Vagina (tissue), 2 donors: ENCODE measurements around the gene ZNF557. TPM values are rescaled to one million over a fixed set of nuclear protein-coding genes. Genes with fewer than 3 reads are reported as not detected.

ENCODE experiments used
- DNase-seq, 2 donors: peaks; one replicate each; pipeline ENCODE4 v3.0.0-alpha.2; 2017; ENCODE audit errors: extremely low spot score in 2 of 2
- H3K27ac ChIP-seq: fragments of 200-600 bp; sonication (generic); one replicate; pipeline ENCODE4 v1.5.1; 2019
- H3K27me3 ChIP-seq: fragments of 200-600 bp; sonication (generic); one replicate; pipeline ENCODE4 v1.5.1; 2019
- H3K36me3 ChIP-seq, 2 donors: fragments of 200-600 bp; sonication (generic); one replicate each; pipeline ENCODE4 v1.5.1; 2017 to 2019
- H3K4me1 ChIP-seq: fragments of 200-600 bp; sonication (generic); one replicate; pipeline ENCODE4 v1.5.1; 2019
- H3K4me3 ChIP-seq, 2 donors: fragments of 200-600 bp; sonication (generic); 1 replicate in 1 of 2; 2 replicates in 1 of 2; pipeline ENCODE4 v1.5.1; 2016 to 2019
- H3K9me3 ChIP-seq: fragments of 200-600 bp; sonication (generic); one replicate; pipeline ENCODE4 v1.5.1; 2019
- POLR2A ChIP-seq, 2 donors: fragments of 450-650 bp; IDR thresholded peaks; one replicate each; pipeline ENCODE4 v1.6.1; 2017; ENCODE audit warnings: antibody characterized with exemption in 2 of 2, mild to moderate bottlenecking in 2 of 2, moderate library complexity in 2 of 2
- POLR2AphosphoS5 ChIP-seq, 2 donors: sonication (generic); formaldehyde crosslinking; IDR thresholded peaks; one replicate each; pipeline ENCODE4 v1.9.0; 2017; ENCODE audit warnings: antibody characterized with exemption in 2 of 2, mild to moderate bottlenecking in 2 of 2, low read depth in 1 of 2; ENCODE audit not compliant: insufficient read depth in 1 of 2
- intact Hi-C: fragments of 100-400 bp; cut with DNase I; formaldehyde crosslinking; loops from one replicate; pipeline ENCODE4 v1.15.1; 2023
- total RNA-seq: library from RNA; depleted of rRNA; stranded (reverse); fragments of >200 nt; gene quantifications from one replicate; pipeline ENCODE4 v1.2.3, GENCODE V29; 2016
- TF ChIP-seq, protein P1 (sequence below), 3 experiments: fragments of 450-650 bp in 2 of 3; fragments of 200-600 bp in 1 of 3; sonication (generic) in 1 of 3; IDR thresholded peaks; one replicate each; pipeline ENCODE4 v1.5.1; 2017 to 2019; ENCODE audit warnings: antibody characterized with exemption in 3 of 3, mild to moderate bottlenecking in 2 of 3, moderate library complexity in 2 of 3

The ZNF557 gene
- total RNA-seq, 1 donor from 2014 or later: 10.1 TPM

DNA sequence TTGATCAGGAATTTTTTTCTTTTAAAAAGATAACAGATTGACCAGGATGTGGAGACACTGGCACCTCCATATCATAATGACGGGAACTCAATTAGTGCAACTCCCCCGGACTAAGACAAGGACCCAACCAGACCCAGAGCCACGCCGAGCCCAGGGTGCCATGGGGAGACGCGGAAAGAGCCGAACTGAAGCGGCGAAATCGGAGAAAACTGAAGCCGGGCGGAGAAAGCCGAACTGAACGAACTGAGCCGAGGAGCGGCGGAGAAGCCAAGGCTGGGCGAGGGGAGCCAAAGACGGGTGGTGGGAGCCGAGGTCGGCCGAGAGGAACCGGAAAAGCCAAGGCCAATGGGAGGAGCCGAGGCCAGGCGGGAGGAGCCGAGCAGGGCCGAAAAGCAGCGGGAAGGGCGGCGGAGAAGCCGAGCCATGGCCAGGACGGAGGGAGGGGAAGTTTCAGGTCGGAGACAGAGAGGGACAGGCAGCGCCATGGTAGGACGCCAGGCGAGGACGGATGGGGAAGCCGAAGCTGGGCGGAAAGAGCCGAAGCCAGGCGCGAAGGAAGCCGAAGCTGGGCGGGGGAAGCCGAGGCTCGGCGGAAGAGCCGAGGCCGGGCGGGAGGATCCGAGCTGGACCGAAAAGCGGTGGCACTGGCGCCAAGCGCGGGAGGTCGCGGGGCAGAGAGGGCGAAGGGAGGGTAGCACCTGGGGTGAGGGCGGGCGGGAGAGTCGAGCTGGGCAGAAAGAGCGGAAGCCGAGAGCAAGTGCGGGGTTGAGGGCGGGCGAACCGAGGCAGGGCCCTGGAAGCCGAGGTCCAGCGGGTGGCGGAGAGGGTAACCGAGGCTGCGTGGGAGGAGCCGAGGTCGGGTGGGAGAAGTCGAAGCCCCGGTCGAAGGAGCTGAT, 29.4 kb downstream of the ZNF557 start:
- H3K4me3 ChIP-seq: peak overlapping the region; percentile 64 to 68
- H3K4me1 ChIP-seq: no peaks in the 10 kb centered on the region
- no peaks in the 10 kb centered on the region for H3K36me3 ChIP-seq
- TF ChIP-seq, protein P1, sequence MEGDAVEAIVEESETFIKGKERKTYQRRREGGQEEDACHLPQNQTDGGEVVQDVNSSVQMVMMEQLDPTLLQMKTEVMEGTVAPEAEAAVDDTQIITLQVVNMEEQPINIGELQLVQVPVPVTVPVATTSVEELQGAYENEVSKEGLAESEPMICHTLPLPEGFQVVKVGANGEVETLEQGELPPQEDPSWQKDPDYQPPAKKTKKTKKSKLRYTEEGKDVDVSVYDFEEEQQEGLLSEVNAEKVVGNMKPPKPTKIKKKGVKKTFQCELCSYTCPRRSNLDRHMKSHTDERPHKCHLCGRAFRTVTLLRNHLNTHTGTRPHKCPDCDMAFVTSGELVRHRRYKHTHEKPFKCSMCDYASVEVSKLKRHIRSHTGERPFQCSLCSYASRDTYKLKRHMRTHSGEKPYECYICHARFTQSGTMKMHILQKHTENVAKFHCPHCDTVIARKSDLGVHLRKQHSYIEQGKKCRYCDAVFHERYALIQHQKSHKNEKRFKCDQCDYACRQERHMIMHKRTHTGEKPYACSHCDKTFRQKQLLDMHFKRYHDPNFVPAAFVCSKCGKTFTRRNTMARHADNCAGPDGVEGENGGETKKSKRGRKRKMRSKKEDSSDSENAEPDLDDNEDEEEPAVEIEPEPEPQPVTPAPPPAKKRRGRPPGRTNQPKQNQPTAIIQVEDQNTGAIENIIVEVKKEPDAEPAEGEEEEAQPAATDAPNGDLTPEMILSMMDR (IDR thresholded peaks at IDR 0.05): no peak
- TF ChIP-seq POLR2AphosphoS5 (IDR thresholded peaks at IDR 0.05; ENCODE audit: insufficient read depth in 1 of 2, low read depth in 1 of 2) (peak; percentile 74 to 75), POLR2A (IDR thresholded peaks at IDR 0.05) (no peak)
- no peaks in the 10 kb centered on the region for H3K27me3 ChIP-seq
- no peaks in the 10 kb centered on the region for H3K9me3 ChIP-seq
- H3K27ac ChIP-seq: peak overlapping the region; percentile 96
- intact Hi-C loops: loop anchor here (10.0 kb wide), 1 partner anchor 586 kb away; the partner anchor contains the start of gene TRAPPC5
- DNase-seq: peak in 1 of 2 donors; percentile 91

DNA sequence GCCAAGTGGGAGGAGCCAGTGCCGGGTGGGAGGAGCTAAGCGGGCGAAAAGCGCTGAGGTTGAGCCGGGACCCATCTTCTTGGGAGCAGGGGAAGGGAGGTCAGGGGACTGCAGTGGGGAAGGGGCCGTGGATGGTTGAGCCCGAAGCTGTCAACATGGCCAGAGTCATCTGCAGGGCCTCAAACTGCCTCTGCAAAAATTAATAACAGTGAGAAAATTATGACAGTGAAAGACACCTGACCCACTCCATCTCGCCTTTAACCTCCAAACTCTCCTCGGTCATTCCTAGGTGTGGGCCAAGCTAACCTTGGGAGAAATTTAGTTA, 30.1 kb downstream of the ZNF557 start:
- TF ChIP-seq POLR2AphosphoS5 (IDR thresholded peaks at IDR 0.05; ENCODE audit: insufficient read depth in 1 of 2, low read depth in 1 of 2): no peak
- H3K36me3 ChIP-seq: no peaks in the 10 kb centered on the region
- DNase-seq: no peak
- intact Hi-C loops: loop anchor here (10.0 kb wide), 1 partner anchor 585 kb away; the partner anchor contains the start of gene TRAPPC5
- peak overlapping the region; percentile 64 to 68 for H3K4me3 ChIP-seq
- no peaks in the 10 kb centered on the region for H3K9me3 ChIP-seq
- H3K27me3 ChIP-seq: no peaks in the 10 kb centered on the region
- no peaks in the 10 kb centered on the region for H3K4me1 ChIP-seq
- peak overlapping the region; percentile 96 for H3K27ac ChIP-seq

DNA sequence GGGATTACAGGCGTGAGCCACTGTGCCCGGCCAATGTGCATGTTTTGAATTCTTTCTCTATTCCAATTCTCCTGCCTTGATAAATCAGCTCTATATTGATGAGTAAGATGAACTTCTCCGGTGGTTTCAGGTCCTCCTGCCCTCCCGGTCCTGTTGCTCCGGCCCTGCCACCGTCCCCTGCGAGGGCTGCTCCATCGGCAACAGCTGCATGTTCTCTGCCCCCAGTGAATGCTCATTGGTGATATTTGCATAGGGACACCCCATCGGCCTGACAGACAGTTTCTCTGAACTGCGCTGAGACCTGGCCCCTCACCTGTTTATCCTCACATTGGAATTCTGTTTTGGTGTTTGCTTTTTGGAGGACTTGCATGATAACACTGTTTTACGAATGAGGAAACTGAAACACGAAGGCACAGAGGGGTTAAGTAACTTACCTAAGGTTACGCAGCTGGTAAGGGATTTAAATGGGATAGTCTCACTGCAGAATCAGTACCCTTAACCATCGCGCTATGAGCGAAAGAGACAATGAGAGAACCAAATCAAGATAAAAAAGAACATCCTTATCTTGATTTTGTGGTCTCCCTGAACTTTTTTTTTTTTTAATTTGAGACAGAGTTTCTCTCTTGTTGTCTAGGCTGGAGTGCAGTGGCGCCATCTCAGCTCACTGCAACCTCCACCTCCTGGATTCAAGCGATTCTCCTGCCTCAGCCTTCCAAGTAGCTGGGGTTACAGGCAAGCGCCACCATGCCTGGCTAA, 32.2 kb downstream of the ZNF557 start:
- intact Hi-C loops: loop anchor here (5.0 kb wide), 1 partner anchor 241 kb away; no protein-coding TSS in a partner anchor
- no peak for DNase-seq

DNA sequence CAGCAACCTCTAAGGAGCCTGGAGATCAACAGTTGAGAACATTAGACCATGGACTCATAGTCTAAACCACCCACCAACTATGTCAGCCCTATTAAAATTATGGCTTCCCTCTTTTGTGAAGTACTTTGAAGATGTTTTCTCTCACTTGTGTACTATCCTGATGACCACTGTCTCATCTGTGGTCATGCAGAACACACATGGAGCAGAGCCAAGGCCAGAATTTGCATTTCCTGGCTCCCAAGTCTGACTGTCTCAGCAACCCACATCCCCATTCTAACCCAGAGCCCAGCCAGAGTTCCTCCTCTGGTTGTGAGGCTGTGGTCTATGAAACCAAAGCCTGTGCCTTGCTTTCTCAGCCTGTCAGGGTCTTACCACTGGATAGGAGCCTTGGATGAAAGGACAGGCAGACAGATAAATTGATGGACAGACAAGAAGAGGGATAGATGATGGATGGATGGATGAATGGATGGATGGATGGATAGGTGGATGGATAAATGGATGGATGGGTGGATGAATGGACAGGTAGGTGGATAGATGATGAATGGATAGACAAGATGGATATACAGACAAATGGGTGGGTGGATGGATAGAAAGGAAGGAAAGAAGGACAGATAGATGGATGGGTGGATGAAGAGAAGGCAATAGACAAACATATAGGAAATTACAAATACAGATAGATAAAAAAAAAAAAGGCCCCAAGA, 35.4 kb downstream of the ZNF557 start:
- Histone ChIP-seq H3K36me3 (no peaks in the 10 kb centered on the region), H3K9me3 (no peaks in the 10 kb centered on the region), H3K4me1 (no peaks in the 10 kb centered on the region), H3K4me3 (no peak overlapping the region), H3K27ac (no peak overlapping the region), H3K27me3 (no peaks in the 10 kb centered on the region)
- intact Hi-C loops: loop anchor here (5.0 kb wide), 1 partner anchor 237 kb away; no protein-coding TSS in a partner anchor
- TF ChIP-seq, protein P1 (IDR thresholded peaks at IDR 0.05): no peak
- TF ChIP-seq POLR2A (IDR thresholded peaks at IDR 0.05): no peak
- no peak for TF ChIP-seq POLR2AphosphoS5 (IDR thresholded peaks at IDR 0.05; ENCODE audit: insufficient read depth in 1 of 2, low read depth in 1 of 2)
- no peak for DNase-seq

More for the DNA sequence above, 32.2 kb downstream of the ZNF557 start:
- TF ChIP-seq POLR2AphosphoS5 (IDR thresholded peaks at IDR 0.05; ENCODE audit: insufficient read depth in 1 of 2, low read depth in 1 of 2): no peak
- TF ChIP-seq, protein P1 (IDR thresholded peaks at IDR 0.05): no peak
- no peak for TF ChIP-seq POLR2A (IDR thresholded peaks at IDR 0.05)
- no peaks in the 10 kb centered on the region for H3K27me3 ChIP-seq
- H3K4me1 ChIP-seq: no peaks in the 10 kb centered on the region
- no peak overlapping the region for H3K4me3 ChIP-seq
- H3K9me3 ChIP-seq: no peaks in the 10 kb centered on the region
- H3K36me3 ChIP-seq: no peaks in the 10 kb centered on the region
- no peak overlapping the region for H3K27ac ChIP-seq
